Stimulated activated CD4-positive, alpha-beta T cell treated with anti-CD3 and anti-CD28 coated beads, Interleukin-2, amount 100 ng/mL, for 4 hours (primary cell): ENCODE data around the gene LARGE1.

Source experiments
- DNase-seq: peaks from one replicate; pipeline ENCODE4 v3.0.0-alpha.2; 2020; ENCODE audit warnings: low read depth

Gene LARGE1

DNA sequence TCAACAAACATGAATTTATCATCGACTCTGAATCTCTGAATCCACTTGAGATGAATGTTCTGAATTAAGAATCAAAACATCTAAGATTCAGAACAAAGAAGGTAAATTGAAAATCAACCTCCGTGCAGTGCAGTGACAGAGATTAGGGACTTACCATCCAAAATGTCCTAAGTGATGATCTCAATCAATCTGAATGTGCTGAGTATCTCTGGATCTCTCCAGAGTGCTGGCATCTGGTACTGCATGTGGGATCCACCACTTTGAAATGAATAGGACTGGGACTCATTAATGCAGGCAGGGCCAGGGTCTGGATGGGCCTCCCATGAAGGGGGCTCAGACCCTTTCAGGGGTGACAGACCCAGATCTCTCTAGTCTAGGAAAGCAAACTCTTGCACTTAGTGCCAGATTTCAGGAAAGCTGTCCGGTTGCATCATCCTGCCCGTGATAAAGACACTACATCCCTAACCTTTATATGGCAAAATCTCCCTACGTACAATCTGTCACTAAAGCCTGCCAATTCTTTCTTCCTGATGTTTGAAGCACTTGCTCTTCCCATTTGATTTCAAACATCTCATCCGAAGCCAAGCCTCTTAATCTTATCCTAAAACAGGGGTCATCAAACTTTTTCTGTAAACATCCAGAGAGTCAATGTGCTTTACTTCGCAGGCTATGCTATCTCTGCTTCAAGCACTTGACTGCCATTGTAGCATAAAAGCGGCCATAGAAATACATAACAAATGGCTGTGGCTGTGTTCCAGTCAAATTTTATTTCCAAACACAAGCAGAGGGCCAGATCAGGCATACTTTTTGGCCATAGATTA lies 263.3 kb downstream of the LARGE1 start:
- DNase-seq = no peak

DNA sequence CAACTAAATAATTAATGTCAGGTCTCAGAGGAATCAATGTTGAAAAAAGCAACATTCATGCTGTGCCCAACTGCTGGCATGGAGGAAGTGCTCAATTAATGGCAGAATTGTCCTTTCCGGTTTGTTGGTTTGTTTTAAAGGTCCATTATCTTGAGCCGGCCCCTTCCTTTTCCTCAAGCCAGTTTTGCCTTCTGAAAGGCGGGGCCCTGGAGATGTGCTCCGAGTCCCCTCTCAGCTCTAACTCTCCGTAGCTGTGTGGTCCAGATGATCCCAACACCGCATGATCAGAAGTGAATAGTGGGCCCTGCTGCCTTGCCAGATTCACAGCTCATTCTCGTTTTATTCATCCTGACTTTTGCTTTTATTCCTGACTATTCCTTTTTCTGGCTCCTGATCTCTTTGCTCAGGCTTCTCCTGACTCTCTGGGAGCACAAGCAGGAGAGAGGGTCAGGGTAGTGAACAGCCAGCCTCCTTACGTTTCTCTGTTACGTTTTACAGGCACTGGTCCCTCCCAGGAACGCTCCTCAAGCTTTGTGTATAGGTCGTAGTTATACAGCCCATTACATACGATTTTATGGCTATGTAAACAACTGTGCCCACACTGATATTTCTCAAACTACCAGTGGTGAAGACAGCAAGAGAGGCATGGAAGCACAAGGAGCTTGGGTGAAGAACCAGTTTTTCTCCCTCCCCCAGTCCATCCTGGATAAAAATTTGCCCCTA lies 265.9 kb downstream of the LARGE1 start:
- no peak for DNase-seq

DNA sequence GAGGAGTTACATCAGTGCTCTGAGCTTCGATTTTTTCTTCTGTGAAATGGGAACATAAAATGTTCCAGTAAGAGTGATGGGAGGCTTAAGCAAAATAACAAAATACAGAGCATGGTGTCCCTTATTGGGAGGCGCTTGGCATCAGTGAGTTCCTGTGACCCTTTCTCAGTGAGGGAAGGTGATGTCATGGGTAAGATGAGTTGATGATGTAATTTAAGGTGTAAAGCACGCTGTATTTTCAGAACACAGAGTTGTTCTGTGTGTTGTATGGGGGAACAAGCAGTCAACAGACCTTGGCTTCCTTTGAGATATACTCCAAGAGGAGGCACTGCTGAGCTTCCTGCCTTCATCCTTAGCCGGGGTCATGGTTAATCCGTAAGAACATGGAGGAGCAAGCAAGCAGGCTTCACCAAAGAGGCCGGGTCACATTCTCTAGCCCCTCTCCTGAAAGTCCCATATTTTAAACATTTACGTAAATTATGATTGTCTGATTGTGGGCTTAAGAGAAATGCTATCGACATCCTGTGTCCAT lies 266.7 kb downstream of the LARGE1 start:
- no peak for DNase-seq

DNA sequence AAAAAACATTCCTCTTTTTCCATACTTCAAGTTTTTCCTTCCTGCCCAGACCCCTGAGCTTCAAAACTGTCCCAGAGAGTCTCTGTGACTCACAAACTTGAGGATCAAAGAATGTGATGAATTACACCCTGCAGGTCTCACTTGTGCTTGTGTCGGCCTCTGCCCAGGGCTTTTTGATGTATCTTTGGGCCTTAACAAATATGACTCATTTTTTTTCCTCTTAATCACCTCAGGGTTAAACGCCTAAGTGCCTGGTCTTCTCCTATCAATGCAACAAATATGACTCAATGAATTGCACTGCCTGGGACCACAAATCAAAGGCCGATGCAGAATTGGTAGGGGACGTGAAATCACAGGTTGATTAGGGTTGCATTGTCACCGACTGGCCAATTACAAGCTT lies 267.7 kb downstream of the LARGE1 start:
- DNase-seq = no peak

DNA sequence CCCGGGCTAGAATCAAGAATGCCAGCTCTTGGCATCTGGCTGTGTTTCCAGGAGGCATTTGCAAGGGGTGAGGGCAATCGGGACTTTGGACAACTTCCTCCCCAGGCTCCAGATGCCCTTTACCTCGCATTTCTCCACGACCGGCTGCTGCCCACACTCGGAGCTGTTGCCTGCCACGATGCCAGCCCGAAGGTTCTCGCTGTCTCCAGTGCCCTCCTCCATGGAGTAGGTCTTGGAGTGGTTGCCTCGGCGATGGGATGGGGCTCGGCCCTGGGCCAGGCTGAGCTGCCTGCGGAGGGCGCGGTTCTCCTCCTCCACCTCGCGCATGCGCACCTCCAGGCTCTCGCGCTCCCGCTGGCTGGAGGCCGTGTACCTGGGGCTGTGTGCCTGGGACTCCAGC lies 270.0 kb downstream of the LARGE1 start:
- no peak for DNase-seq

DNA sequence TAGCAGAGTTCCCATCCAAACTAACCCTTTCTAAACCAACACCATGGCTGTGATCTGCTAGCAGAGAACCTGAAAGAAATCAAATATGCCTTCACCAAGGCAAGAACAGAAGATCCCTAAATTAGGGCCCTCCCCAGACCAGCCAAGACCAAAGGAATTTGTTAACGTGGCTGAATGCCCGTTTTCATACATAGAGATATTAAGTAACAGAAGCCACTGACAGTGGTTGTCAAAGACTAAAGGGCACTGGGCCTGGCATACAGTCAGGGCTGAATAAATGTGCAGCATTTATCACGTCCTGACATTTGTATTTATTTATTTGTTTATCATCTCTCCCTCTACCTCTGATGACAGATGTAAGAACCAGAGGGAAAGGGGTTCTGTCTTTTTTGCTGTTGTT lies 271.8 kb downstream of the LARGE1 start:
- DNase-seq = no peak

DNA sequence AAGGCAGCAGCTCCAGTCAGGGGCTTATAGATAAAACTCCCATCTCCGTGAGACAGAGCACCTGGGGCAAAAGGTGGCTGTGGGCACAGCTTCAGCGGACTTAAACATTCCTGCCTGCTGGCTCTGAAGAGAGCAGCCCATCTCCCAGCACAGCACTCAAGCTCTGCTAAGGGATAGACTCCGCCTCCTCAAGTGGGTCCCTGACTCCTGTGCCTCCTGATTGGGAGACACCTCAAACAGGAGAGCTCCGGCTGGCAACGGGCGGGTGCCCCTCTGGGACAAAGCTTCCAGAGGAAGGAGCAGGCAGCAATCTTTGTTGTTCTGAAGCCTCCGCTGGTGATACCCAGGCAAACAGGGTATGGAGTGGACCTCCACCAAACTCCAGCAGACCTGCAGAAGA lies 279.4 kb downstream of the LARGE1 start:
- DNase-seq = no peak

DNA sequence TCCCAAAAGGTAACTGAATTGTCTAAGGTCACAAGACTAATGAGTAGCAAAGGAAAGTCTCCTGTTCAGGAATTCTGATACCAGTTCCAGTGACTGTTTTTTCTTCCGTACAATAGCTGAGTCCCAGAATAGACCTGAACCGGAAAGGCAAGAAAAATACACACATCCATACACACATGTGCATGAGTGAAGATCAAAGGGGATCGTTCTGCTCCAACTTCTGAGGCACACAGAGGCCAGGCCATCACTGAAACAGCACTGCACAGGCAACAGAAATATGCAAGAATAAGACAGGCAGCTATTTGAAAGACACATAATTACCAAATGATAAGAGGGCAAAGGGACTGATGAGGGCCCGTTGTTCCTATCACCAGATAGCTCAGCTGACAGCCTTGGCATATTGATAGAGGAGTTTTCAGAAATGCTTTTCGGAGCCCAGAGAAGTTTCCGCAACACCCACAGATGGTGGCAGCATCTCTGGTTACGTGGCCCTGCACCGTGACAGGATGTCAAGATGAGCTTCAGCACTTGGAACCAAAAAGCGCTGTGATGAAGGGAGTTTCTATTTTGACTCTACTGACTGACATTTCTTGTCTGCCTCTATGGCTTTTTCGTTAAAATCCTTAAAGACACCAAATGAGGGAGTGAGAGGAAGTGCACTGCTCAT lies 280.6 kb downstream of the LARGE1 start:
- no peak for DNase-seq

DNA sequence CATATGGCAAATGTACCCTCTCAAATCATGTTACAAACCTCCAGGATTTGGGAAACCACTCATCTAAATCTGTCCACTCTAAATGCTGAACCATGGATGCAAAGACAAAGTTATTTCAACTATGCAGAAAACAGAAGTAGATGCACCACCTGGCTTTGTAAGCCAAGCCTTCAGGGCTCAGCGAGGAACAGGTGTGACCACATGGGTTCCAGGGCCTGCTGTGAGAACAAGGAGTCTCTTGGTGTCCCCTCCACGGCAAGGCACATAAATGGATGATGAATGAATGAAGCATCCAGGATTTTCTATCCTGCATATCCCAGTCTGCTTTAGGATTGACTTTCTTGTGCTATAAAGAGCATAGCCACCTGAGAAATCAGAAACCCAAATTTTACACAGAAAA lies 284.5 kb downstream of the LARGE1 start:
- no peak for DNase-seq

DNA sequence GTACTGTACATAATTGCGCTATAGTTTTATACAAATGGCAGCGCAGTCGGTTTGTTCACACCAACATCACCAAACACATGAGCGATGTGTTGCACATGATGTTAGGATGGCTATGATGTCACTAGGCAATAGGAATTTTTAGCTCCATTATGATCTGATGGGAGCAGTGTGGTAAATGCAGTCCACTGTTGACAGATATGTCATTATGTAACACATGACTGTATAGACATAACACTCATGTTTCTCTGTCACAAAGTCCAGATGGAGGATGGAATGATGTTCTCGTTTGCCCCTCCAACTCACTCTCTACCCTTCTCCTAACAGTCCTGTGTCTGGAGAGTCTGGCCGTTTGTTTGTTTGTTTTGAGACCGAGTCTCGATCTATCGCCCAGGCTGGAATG lies 288.5 kb downstream of the LARGE1 start:
- DNase-seq = no peak

DNA sequence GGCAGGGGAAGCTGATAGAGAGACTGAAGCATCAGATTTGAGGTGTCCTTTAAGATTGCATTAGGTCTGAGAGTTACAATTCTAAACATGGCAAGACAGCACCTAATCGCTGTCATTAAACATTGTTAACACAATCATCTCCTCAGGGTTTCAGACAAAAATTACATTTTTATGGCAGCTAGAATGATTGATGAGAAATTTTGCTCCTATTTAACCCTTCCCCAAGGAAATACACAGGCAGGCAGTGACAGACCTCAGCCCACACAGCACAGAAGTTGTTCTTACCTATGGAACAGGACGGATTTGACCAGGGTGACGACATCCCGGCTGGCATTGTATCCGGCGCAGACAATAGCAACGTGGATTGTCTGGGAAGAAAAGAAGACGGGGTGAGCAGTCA lies 294.3 kb downstream of the LARGE1 start:
- DNase-seq = no peak

DNA sequence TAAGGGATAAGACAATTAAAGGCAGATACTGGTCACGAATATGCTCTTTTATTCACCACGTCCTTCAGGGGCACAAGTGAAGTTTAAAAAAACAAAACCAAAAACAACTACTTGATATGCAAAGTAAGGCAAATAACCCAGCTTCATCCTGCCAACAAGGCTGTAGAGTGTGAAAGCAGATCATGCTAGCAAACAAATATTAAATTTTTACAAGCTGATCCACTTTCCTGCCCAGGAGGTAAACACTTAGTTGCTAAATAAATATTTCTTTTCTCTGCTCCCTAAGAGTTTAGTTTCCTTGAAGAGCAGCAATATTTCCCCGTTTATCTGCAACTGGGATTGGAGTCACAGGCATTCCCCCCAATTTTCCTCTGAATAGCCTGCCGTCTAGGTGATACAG lies 300.2 kb downstream of the LARGE1 start:
- no peak for DNase-seq

DNA sequence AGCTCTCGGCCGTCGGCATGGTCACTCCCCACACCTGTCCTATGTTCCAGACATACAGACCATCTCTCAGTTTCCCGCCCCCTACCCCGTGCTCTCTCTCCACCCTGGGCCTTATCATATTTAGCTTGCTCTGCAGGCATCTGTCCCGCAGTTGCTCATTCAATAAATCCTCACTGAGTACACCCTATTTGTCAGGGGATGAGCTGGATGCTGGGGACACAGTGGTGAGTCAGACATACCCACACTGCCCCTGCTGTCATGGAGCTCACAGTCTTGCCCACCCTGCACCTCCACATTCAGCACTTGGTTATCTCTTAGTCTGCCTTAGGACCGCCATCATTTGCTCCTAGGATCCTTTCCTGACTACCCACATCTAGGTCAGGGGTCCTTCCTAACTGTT lies 313.8 kb downstream of the LARGE1 start:
- DNase-seq = no peak

DNA sequence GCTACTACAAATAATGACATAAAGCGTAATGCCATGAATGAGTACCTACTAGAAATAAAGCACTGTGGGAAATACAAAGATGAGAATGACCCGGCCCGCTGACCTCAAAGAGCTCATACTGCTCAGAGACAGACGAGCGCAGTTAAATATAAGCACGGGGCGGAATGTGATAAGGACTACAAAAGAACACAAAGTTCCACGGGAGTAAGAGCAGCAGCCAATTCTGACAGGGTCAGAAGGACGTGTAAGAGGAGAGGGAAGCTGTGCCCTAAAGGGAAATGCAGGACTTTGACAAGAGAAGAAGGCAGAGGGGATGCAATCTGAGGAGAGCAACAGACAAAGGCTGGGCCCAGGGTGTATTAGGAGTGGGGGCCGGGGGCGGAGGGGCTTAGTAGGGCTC lies 314.6 kb downstream of the LARGE1 start:
- no peak for DNase-seq

DNA sequence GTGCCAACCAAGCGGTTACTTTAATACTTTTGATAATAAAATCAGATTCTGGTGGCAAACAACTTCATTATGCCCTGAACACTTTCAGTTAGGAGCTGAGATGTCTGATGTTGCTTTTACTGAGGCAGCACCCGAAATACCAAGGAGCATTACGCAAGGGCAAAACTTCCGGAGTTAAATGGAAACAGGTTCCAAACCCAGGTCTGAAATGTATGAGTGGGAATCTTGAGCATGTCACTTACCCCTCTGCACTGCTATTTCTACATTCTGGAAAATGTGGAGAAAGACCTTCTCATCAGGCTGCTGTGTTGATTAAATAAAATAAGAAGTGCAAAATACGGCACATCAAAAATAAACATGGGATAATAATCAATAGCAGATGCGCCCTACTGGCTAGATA lies 315.1 kb downstream of the LARGE1 start:
- no peak for DNase-seq

DNA sequence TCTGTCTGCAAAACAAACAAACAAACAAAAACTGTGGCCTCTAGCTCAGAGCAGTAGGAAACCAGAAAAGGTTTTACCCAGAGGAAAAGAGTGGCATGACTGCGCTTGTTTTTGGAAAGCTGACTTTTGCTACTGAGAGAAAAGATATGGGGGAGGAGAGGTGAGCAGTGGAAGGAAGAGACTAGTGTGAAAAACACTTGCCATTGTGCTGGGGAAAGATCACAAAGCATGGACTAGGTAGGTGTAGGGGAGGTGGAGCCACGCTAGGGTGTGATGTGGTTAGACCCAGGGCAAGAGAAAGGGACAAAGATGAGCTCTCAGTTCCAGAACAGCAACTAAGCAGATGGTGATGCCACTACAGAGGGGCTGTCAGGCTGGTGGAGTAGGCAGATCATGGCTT lies 319.2 kb downstream of the LARGE1 start:
- DNase-seq = no peak

DNA sequence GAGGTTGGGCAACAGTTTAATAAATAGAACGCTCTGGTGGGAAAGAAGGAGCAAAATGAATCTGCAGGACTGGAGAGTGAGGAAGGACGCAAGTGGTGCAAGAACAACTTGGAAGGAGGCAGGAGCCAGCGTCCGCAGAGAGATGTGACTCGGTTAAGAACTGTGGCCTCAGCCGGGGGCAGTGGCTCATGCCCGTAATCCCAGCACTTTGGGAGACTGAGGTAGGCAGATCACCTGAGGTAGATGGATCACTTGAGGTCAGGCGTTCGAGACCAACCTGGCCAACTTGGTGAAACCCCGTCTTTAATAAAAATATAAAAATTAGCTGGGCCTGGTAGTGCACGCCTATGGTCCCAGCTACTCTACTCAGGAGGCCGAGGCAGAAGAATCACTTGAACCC lies 319.7 kb downstream of the LARGE1 start:
- DNase-seq = no peak

DNA sequence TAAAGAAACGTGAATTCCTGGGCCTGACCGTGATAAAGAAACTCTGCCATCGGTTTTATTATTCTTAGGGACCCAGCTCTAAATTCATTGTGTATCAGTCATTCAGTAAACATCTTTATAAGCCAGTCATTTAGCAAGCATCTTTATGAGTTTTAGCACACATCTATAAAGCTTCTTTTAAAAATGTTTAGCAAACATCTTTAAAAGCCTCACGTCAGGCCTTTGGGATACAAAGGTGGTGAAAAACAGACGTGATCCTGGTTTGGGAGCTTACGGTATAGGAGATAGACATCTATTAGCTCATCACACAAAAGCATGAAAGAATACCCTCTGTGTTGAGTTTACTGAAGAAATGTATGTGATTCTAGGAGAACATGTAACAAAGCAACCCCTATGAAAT lies 320.2 kb downstream of the LARGE1 start:
- no peak for DNase-seq

DNA sequence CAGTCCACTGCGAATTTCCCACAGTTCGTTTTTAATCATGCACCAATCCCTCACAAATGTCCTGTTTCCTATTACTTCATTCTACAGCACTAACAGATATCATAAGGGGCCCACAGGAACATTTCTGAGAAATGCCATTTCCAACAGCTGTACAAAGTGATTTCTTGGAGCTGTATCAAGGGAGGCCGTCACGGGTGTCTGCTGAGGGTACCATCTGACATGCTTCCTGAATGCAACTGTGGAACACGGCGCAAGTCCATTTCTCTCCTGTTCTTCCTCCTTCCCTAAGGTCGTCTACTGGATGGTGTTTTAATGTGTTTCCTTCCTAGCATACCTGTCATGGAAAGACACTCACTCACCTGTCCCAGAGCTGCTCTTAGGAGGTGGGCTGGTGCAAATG lies 320.7 kb downstream of the LARGE1 start:
- no peak for DNase-seq

DNA sequence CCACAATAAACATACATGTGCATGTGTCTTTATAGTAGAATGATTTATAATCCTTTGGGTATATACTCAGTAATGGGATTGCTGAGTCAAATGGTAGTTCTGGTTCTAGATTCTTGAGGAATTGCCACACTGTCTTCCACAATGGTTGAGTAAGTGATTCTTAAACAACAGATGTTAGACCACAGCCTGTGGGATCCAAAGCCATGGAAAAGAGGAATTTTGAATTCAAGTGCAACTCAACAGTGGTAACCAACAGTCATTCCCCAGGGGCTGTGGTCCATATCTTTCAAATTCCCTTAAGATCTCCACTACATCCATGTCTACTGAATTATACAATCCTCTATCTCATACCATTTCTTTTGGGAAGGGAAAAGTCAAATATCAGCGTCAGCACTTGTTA lies 321.5 kb downstream of the LARGE1 start:
- DNase-seq = no peak

DNA sequence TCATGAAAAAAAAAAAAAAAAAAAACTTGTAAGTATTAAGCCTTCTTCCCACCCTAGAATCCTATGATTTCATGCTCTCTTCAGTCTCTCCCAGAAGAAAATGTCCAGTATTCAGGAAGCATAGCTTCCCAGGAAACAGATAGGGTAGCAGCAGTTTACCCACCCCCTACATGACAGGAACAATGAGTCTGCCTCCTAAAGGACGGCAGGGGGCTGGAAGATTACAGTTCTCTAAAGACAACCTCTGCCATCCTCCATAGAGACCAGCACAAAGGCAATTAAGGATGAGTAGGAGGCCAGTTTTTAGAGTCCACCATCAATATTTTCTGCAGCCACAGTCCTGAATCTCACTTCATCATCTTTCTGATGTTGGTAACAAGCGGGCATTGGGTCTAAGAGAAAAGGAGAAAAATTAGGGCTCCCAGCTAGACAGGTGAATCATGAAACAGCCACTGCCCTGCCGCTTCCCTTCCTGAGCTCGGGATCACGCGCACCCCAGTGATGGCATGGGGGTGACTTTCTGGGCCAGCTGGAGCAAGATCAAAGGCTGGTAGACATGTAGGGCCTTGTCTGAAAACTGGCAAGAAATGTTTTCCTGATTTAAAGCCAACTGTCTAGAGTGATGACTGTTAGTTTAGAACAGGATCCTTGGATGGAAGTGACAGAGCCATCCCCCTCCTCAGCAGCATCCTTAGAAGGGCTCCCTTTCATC lies 322.8 kb downstream of the LARGE1 start:
- DNase-seq = no peak

DNA sequence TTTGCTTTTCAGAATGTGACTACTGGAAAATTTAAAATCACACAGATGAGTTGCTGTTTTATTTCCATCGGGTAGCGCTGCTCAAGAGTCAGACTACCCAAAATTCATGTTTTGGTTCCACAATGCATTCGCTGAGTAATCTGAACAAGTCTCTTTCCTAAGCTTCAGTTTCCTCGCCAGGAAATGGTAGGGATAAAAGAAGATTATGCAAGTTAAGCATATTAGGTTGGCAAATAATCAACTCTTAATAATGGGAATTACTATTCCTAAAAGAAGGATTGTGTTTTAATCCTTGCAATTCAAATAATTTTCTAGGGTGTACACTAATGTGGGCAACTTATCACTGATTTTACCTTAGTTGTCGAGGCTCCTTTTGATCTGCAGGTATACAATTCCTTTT lies 326.5 kb downstream of the LARGE1 start:
- DNase-seq = no peak
